HEK293 (cell line): Measurements from ENCODE around the gene DIDO1.
"Not testable (repeated sequence)": the region's sequence is repeated elsewhere in the genome, so short reads cannot be mapped to it uniquely, and the experiment has no call there.

Experiments
- CTCF ChIA-PET: fragments of 350-600 bp; formaldehyde crosslinking; extraction: SDS; loops from one replicate; lab custom pipeline; 2021; ENCODE audit warnings: antibody characterized with exemption; lab: Yijun Ruan, JAX
- POLR2A ChIA-PET: fragments of 300-600 bp; formaldehyde crosslinking; extraction: SDS; loops from one replicate; lab custom pipeline; 2020; ENCODE audit warnings: antibody characterized with exemption, inconsistent platforms; lab: Yijun Ruan, JAX
- H3K27ac ChIP-seq: fragments of 200-500 bp; sonication (Bioruptor generic); 2 replicates; pipeline ENCODE4 v1.5.1; 2014; ENCODE audit warnings: low read depth, low read length, control low read depth, inconsistent platforms; ENCODE audit errors: extremely low read depth
- H3K36me3 ChIP-seq, 2 experiments: fragments of 200-500 bp in 1 of 2; sonication (Bioruptor generic) in 1 of 2; 1 replicate in 1 of 2; 2 replicates in 1 of 2; pipeline ENCODE4 v1.5.1; 2014 to 2017; ENCODE audit warnings: inconsistent platforms in 2 of 2, low read length in 2 of 2; ENCODE audit not compliant: control insufficient read depth in 2 of 2, insufficient read depth in 1 of 2
- H3K4me1 ChIP-seq: fragments of 200-500 bp; sonication (Bioruptor generic); 2 replicates; pipeline ENCODE4 v1.5.1; 2014; ENCODE audit warnings: mild to moderate bottlenecking, low read length, inconsistent platforms; ENCODE audit not compliant: control insufficient read depth, insufficient read depth
- H3K4me3 ChIP-seq: 2 replicates; pipeline ENCODE4 v1.5.1; 2011; ENCODE audit warnings: low read depth, mild to moderate bottlenecking, control low read depth, low read length, moderate library complexity
- H3K9me3 ChIP-seq: fragments of 200-500 bp; sonication (Bioruptor generic); 2 replicates; pipeline ENCODE4 v1.5.1; 2014; ENCODE audit warnings: low read depth, low read length, inconsistent platforms; ENCODE audit not compliant: control insufficient read depth, insufficient read depth
- HOXA7 ChIP-seq: sonication (generic); formaldehyde crosslinking; IDR thresholded peaks from 2 replicates; pipeline ENCODE4 v1.8.1; 2022; ENCODE audit warnings: missing genetic modification reagents, borderline replicate concordance
- HOXD13 ChIP-seq: sonication (generic); formaldehyde crosslinking; IDR thresholded peaks from 2 replicates; pipeline ENCODE4 v1.8.0; 2022; ENCODE audit warnings: missing genetic modification reagents, borderline replicate concordance
- IKZF3 ChIP-seq: fragments of 450-650 bp; IDR thresholded peaks from 2 replicates; pipeline ENCODE4 v1.5.0; 2018; ENCODE audit warnings: missing biosample characterization, mild to moderate bottlenecking, missing genetic modification characterization, moderate library complexity
- KLF8 ChIP-seq: fragments of 450-650 bp; formaldehyde crosslinking; IDR thresholded peaks from 2 replicates; pipeline ENCODE4 v1.5.1; 2016; ENCODE audit warnings: missing biosample characterization, missing genetic modification characterization
- MEIS1 ChIP-seq: sonication (generic); formaldehyde crosslinking; IDR thresholded peaks from 2 replicates; pipeline ENCODE4 v1.8.1; 2022; ENCODE audit warnings: missing genetic modification reagents, mild to moderate bottlenecking, borderline replicate concordance
- MZF1 ChIP-seq: fragments of 450-650 bp; formaldehyde crosslinking; IDR thresholded peaks from 2 replicates; pipeline ENCODE4 v1.5.1; 2017; ENCODE audit warnings: missing biosample characterization, missing genetic modification characterization, borderline replicate concordance
- PRDM6 ChIP-seq: fragments of 450-650 bp; formaldehyde crosslinking; IDR thresholded peaks from 2 replicates; pipeline ENCODE4 v1.5.1; 2017; ENCODE audit warnings: missing biosample characterization, missing genetic modification characterization
- REST ChIP-seq: fragments of 450-650 bp; formaldehyde crosslinking; IDR thresholded peaks from 2 replicates; pipeline ENCODE4 v1.5.1; 2016; ENCODE audit warnings: missing biosample characterization, missing genetic modification characterization
- SETDB1 ChIP-seq: IDR thresholded peaks from one replicate; pipeline ENCODE4 v1.6.1; 2017; ENCODE audit warnings: mild to moderate bottlenecking, low read length, moderate library complexity, mixed read lengths; ENCODE audit not compliant: insufficient read length
- SP7 ChIP-seq: fragments of 450-650 bp; formaldehyde crosslinking; IDR thresholded peaks from 2 replicates; pipeline ENCODE4 v1.5.1; 2016; ENCODE audit warnings: missing biosample characterization, missing genetic modification characterization
- ZBTB1 ChIP-seq: fragments of 450-650 bp; formaldehyde crosslinking; IDR thresholded peaks from 2 replicates; pipeline ENCODE4 v1.5.1; 2016; ENCODE audit warnings: missing biosample characterization, missing genetic modification characterization
- ZBTB17 ChIP-seq: fragments of 450-650 bp; formaldehyde crosslinking; IDR thresholded peaks from 2 replicates; pipeline ENCODE4 v1.5.1; 2016; ENCODE audit warnings: missing biosample characterization, missing genetic modification characterization
- ZNF121 ChIP-seq: fragments of 450-650 bp; formaldehyde crosslinking; IDR thresholded peaks from 2 replicates; pipeline ENCODE4 v1.5.1; 2016; ENCODE audit warnings: missing biosample characterization, missing genetic modification characterization
- ZNF184 ChIP-seq: fragments of 450-650 bp; IDR thresholded peaks from 2 replicates; pipeline ENCODE4 v1.5.1; 2018; ENCODE audit warnings: missing biosample characterization, mild to moderate bottlenecking, missing genetic modification characterization
- ZNF24 ChIP-seq: fragments of 450-650 bp; formaldehyde crosslinking; IDR thresholded peaks from 2 replicates; pipeline ENCODE4 v1.5.1; 2016; ENCODE audit warnings: missing biosample characterization, missing genetic modification characterization
- ZNF280C ChIP-seq: fragments of 450-650 bp; formaldehyde crosslinking; IDR thresholded peaks from 2 replicates; pipeline ENCODE4 v1.5.1; 2016; ENCODE audit warnings: missing biosample characterization, missing genetic modification characterization
- ZNF311 ChIP-seq: fragments of 450-650 bp; formaldehyde crosslinking; IDR thresholded peaks from 2 replicates; pipeline ENCODE4 v1.5.1; 2017; ENCODE audit warnings: missing biosample characterization, missing genetic modification characterization, borderline replicate concordance
- ZNF362 ChIP-seq: fragments of 450-650 bp; formaldehyde crosslinking; IDR thresholded peaks from 2 replicates; pipeline ENCODE4 v1.5.1; 2016; ENCODE audit warnings: missing biosample characterization, missing genetic modification characterization
- ZNF433 ChIP-seq: fragments of 450-650 bp; formaldehyde crosslinking; IDR thresholded peaks from 2 replicates; pipeline ENCODE4 v1.5.1; 2016; ENCODE audit warnings: missing biosample characterization, missing genetic modification characterization, low read depth
- ZNF501 ChIP-seq: fragments of 450-650 bp; formaldehyde crosslinking; IDR thresholded peaks from 2 replicates; pipeline ENCODE4 v1.5.1; 2016; ENCODE audit warnings: missing biosample characterization, missing genetic modification characterization
- ZNF600 ChIP-seq: fragments of 450-650 bp; formaldehyde crosslinking; IDR thresholded peaks from 2 replicates; pipeline ENCODE4 v1.5.1; 2016; ENCODE audit warnings: missing biosample characterization, missing genetic modification characterization
- ZNF610 ChIP-seq: fragments of 450-650 bp; formaldehyde crosslinking; IDR thresholded peaks from 2 replicates; pipeline ENCODE4 v1.5.1; 2016; ENCODE audit warnings: missing biosample characterization, missing genetic modification characterization, borderline replicate concordance
- ZNF621 ChIP-seq: fragments of 450-650 bp; formaldehyde crosslinking; IDR thresholded peaks from 2 replicates; pipeline ENCODE4 v1.5.1; 2017; ENCODE audit warnings: missing biosample characterization, missing genetic modification characterization
- ZNF629 ChIP-seq: fragments of 450-650 bp; formaldehyde crosslinking; IDR thresholded peaks from 2 replicates; pipeline ENCODE4 v1.5.1; 2017; ENCODE audit warnings: missing biosample characterization, missing genetic modification characterization
- ZNF658 ChIP-seq: fragments of 450-650 bp; formaldehyde crosslinking; IDR thresholded peaks from 2 replicates; pipeline ENCODE4; 2016; ENCODE audit warnings: missing biosample characterization, missing genetic modification characterization

DIDO1 gene

GRCh38 chr20:62853304-62853703, 73.0 kb downstream of the DIDO1 start:
- H3K27ac ChIP-seq, H3K4me1 ChIP-seq, POLR2A ChIA-PET, CTCF ChIA-PET, H3K9me3 ChIP-seq, H3K4me3 ChIP-seq: not testable (repeated sequence)
- H3K36me3 ChIP-seq = peaks cover 9 to 80% of the 10 kb centered on the region in 2 experiments; a peak in 2 of 3 replicates
- TF ChIP-seq ZNF121 (tag by site-specific recombination) = peak; percentile 91

GRCh38 chr20:62852841-62853240, 73.5 kb downstream of the DIDO1 start:
- H3K27ac ChIP-seq = no peak overlapping the region
- TF ChIP-seq ZBTB17 (tag by site-specific recombination) (no peak), ZNF184 (tag by site-specific recombination) (no peak), ZNF24 (tag by site-specific recombination) (no peak), ZNF433 (no peak), ZNF621 (tag by site-specific recombination) (no peak), KLF8 (tag by site-specific recombination) (no peak), ZNF362 (tag by site-specific recombination) (no peak), ZNF658 (tag by site-specific recombination) (no peak), MZF1 (tag by site-specific recombination) (no peak), IKZF3 (tag by site-specific recombination) (no peak), ZNF629 (no peak), ZBTB1 (tag by site-specific recombination) (no peak), HOXD13 (CRISPR knock-in tag) (no peak), SETDB1 (no peak), SP7 (tag by site-specific recombination) (no peak), PRDM6 (tag by site-specific recombination) (no peak), ZNF311 (no peak)
- H3K4me3 ChIP-seq = no peak overlapping the region
- POLR2A ChIA-PET = no interaction called here
- CTCF ChIA-PET = no interaction called here
- no peaks in the 10 kb centered on the region for H3K9me3 ChIP-seq
- H3K36me3 ChIP-seq = peaks cover 9 to 79% of the 10 kb centered on the region in 2 experiments; a peak in 2 of 3 replicates
- H3K4me1 ChIP-seq = no peaks in the 10 kb centered on the region

- Histone ChIP-seq H3K4me1 (no peaks in the 10 kb centered on the region), H3K27ac (no peak overlapping the region), H3K9me3 (no peaks in the 10 kb centered on the region), H3K4me3 (no peak overlapping the region), H3K36me3 (peaks cover 9 to 75% of the 10 kb centered on the region in 2 experiments; a peak in 2 of 3 replicates)
- ChIA-PET POLR2A (no interaction called here), CTCF (no interaction called here)
- TF ChIP-seq ZNF610 (tag by site-specific recombination) (no peak), MEIS1 (CRISPR knock-in tag) (no peak), ZNF280C (tag by site-specific recombination) (no peak), REST (tag by site-specific recombination) (no peak), ZNF501 (tag by site-specific recombination) (no peak), HOXA7 (no peak), ZNF600 (tag by site-specific recombination) (no peak), HOXD13 (CRISPR knock-in tag) (no peak)
These were observed 74.1 kb downstream of the DIDO1 start for GRCh38 chr20:62852196-62852595.
